Measurements from ENCODE around the gene RRP9.

The RRP9 gene

GRCh38 chr3:51978143-51978502 lies 36.4 kb upstream of the RRP9 start:
- H3K4me3 ChIP-seq (ENCODE audit: low read length): no peak overlapping the region
- TF ChIP-seq ZNF274 (IDR thresholded peaks at IDR 0.05; ENCODE audit: low read depth, low read length): no peak

DNA sequence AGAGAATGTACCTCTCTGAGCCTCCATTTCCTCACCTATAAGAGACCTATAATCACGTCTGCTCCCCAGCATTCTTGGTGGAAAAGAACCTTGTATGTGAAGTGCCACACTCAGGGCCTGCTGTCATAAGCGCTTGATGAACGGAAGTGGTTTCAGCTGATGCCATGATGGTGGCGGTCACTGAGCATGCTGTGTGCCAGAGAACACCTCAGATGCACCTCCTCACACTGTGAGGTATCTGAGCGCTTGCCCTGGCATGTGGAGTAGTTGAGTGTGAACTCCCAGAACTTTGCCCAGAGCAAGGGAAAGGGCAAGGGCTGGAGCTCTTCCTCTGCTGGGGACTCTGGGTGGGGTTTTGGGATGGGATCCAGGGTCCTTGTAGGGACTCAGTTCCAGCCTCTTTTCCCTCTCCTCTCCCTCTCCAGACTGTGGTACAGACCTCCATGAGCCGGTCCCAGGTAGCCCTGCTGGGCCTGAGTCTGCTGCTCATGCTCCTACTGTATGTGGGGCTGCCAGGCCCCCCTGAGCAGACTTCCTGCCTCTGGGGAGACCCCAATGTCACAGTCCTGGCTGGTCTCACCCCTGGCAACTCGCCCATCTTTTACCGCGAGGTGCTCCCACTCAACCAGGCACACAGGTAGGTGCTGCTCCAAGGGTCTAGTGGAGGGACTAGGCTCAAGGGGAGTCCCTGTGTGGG lies 35.9 kb upstream of the RRP9 start:
- no peak for TF ChIP-seq ZNF274 (IDR thresholded peaks at IDR 0.05; ENCODE audit: low read depth, low read length)
- H3K4me3 ChIP-seq (ENCODE audit: low read length): no peak overlapping the region

DNA sequence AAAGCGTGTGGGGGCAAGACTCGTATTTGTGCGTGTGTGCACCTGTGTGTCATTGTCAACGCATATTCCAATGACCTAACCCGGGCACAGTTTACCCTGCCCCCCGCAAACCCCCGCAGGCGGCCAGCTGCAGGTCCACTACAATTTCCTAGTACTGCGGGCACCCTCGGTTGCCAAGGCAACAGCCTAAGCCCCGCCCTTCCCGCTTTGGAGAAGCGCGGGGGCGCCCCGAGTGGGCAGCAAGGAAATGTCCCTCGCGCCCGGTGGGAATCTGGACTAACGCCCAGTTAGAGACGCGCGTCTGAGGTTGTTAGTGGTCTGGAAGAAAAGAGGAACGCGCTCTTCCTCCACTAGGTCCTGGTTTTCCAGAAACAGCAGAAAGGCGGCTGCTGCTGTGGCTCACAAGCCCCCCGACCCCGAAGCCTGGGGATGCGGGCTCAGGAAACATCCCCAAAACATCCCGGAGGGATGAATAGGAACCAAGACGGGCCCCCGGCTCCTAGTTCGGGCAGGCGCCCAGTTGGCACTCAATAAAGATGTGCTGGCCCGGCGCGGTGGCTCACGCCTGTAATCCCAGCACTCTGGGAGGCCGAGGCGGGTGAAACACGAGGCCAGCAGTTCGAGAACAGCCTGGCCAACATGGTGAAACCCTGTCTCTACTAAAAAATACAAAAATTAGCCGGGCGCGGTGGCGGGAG lies 34.3 kb upstream of the RRP9 start:
- peak overlapping the region; percentile 64; the same call in 1 of the 2 replicates for H3K4me3 ChIP-seq (ENCODE audit: low read length)
- TF ChIP-seq ZNF274 (IDR thresholded peaks at IDR 0.05; ENCODE audit: low read depth, low read length): no peak

DNA sequence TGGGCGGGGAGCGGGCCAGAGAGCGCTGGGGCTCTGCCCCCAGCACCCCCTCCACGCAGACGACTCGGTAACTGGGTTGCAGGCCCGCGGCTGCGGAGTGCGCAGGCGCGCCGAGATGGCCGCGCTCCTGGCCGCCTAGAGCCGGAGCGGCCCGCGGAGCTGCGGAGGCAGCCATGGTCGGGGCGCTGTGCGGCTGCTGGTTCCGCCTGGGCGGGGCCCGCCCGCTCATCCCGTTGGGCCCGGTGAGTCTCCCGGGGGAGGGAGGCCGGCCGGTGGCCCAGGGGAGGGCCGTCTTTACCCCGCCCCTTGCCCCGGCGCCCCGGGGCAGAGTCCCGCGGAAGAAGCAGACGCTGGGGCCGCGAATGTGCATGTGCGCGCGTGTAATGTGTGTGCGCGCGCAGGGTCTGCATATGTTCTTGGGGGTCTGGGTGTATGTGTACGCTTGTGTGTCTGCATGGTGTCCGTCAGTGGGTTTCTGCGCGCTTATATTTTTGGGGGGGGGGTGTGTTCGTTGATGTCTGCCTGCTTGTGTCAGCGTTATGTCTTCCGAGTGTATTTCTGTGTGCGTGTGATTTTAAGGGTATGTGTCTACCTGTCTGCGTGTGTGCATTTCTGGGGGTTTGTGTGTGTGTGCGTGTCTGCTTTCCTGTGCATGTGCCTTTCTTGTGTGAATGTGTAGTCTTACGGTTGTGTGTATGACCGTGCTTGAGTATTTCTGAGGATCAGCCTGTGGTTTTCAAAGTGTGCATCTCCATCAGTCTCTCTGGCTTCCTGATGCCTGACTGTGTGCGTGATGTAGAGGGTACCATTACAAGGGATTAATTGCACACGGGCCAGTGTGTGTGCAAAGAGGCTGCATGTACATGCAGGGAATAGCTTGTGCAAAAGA lies 33.5 kb upstream of the RRP9 start, which contains the start of gene ABHD14A:
TSS of gene ABHD14A (plus strand) at position 102 of the 889 bp plus-strand sequence. CDS start at position 174, 72 bp downstream.
- peak within 1 kb of the TSS; percentile 76; the same call in 1 of the 2 replicates for H3K4me3 ChIP-seq (ENCODE audit: low read length)
- no peak for TF ChIP-seq ZNF274 (IDR thresholded peaks at IDR 0.05; ENCODE audit: low read depth, low read length)

DNA sequence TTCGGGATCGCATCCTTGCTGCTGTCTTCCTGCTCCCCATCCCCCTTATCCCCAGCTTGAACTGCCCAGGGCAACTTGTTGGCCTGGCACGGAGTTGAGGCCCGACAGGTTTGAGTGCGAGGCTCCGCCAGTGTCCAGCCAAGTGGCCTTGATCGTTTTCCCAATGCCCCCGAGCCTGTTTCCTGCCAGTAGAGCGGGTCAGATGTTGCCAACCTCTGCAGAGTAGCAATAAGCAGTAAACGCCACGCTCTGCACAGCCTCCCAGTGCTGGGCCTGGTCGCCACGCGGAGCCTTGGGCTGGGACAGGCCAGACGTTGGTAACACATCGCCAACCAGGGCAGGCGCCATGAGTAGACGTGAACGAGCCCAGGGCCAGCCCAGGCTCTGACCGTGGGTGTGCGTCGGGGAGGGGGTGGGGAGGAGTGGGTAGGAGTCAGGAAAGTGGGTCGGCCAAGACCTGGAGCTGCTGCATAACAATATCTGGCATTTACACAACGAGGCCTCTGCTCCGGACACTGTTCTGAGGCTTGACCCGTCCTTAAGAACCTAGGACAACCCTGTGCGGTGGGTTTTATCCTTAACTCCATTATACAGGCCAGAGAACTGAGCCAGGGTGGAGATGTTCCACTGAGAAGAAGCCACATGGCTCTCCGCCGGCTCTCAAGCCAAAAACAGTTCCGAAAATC lies 32.7 kb upstream of the RRP9 start:
- no peak for TF ChIP-seq ZNF274 (IDR thresholded peaks at IDR 0.05; ENCODE audit: low read depth, low read length)
- peak overlapping the region; percentile 64; the same call in 1 of the 2 replicates for H3K4me3 ChIP-seq (ENCODE audit: low read length)

GRCh38 chr3:51971350-51971749 lies 29.6 kb upstream of the RRP9 start:
- no peak overlapping the region for H3K4me3 ChIP-seq (ENCODE audit: low read length)
- TF ChIP-seq ZNF274 (IDR thresholded peaks at IDR 0.05; ENCODE audit: low read depth, low read length): no peak

DNA sequence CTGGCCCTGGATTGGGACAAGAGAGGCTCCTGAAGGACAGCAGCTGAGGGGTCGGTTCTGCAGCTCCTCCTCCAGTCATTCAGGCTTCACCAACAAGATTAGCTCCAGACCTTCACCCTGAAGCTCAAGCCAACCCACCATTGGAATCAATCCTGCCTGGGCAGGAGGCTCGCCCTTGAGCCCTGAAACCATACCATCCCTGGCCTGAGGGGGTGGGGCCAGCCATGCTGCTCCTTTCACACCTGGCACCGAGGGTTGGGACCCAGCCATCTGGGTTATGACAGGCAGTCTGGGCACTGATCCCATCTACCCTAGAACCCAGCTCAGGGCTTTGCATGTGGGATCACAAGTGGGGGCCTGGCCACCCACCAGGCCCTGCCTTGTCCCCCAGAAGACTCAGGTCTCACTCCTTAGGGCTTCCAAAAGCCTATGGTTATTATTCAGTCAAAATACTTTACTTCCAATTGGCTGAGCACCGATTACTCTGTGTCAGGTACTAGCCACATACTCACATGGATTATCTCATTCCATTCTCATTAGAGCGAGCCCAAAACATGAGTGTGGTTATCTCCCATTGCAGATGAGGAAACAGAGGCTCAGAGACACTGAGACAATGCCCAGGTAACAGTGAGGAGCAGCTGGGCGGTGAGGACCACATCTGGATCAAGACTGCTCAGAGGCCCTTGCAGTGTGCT lies 29.0 kb upstream of the RRP9 start:
- H3K4me3 ChIP-seq (ENCODE audit: low read length): no peak overlapping the region
- TF ChIP-seq ZNF274 (IDR thresholded peaks at IDR 0.05; ENCODE audit: low read depth, low read length): no peak

- no peak for TF ChIP-seq ZNF274 (IDR thresholded peaks at IDR 0.05; ENCODE audit: low read depth, low read length)
- H3K4me3 ChIP-seq (ENCODE audit: low read length): no peak overlapping the region
Measured at GRCh38 chr3:51969841-51970240, 28.1 kb upstream of the RRP9 start.

GRCh38 chr3:51968883-51969678 lies 27.4 kb upstream of the RRP9 start:
- TF ChIP-seq ZNF274 (IDR thresholded peaks at IDR 0.05; ENCODE audit: low read depth, low read length): no peak
- H3K4me3 ChIP-seq (ENCODE audit: low read length): no peak overlapping the region

- H3K4me3 ChIP-seq (ENCODE audit: low read length): peak overlapping the region; percentile 49; the same call in 1 of the 2 replicates
- TF ChIP-seq ZNF274 (IDR thresholded peaks at IDR 0.05; ENCODE audit: low read depth, low read length): no peak
Measured at GRCh38 chr3:51968170-51968775, 26.6 kb upstream of the RRP9 start.

GRCh38 chr3:51967384-51968169 lies 25.9 kb upstream of the RRP9 start, which contains the start of gene PCBP4:
Gene PCBP4 (minus strand): TSS chr3:51967454. CDS start chr3:51961240, 6,214 bp downstream.
- no peak for TF ChIP-seq ZNF274 (IDR thresholded peaks at IDR 0.05; ENCODE audit: low read depth, low read length)
- H3K4me3 ChIP-seq (ENCODE audit: low read length): peak within 1 kb of the TSS; percentile 61; the same call in 1 of the 2 replicates
